GM19455 (cell line): ENCODE results near the gene LGALS7.

ENCODE experiments used
- ATAC-seq: cut with Tn5 transposase; IDR thresholded peaks from one replicate; pipeline ENCODE4 v1.9.1; 2021; ENCODE audit not compliant: unreplicated experiment

LGALS7 gene

DNA sequence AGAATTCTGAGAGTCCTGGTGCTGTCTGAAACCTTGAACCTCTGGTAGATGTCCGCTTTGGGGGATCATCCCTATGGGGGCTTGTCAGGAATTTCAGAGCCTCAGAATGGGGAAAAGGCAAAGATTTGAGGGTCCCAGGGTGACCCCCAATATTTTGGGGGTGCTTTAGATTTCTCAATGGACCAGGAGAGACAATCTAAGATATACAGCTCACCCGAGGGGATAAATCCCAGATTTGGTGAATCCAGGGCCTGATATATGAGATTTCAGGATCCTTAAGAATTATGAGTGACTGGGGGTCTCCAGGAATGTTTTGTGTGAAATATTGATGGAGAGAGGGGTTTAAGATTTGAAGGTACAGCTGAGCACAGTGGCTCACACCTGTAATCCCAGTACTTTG is 32.4 kb downstream of the LGALS7 start:
- no peak for ATAC-seq

DNA sequence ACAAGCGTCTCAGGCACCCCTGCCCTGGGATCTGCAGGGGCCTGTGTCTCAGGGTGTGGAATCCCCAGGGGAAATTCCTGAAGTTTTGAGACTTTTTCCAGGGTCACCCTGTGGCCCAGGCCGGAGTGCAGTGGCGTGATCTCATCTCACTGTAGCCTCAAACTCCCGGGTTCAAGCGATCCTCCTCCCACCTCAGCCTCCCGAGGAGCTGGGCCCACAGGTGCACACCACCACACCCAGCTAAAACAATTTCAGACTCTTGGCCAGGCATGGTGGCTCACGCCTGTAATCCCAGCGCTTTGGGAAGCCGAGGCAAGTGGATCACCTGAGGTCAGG is 33.1 kb downstream of the LGALS7 start:
- ATAC-seq, result no peak

DNA sequence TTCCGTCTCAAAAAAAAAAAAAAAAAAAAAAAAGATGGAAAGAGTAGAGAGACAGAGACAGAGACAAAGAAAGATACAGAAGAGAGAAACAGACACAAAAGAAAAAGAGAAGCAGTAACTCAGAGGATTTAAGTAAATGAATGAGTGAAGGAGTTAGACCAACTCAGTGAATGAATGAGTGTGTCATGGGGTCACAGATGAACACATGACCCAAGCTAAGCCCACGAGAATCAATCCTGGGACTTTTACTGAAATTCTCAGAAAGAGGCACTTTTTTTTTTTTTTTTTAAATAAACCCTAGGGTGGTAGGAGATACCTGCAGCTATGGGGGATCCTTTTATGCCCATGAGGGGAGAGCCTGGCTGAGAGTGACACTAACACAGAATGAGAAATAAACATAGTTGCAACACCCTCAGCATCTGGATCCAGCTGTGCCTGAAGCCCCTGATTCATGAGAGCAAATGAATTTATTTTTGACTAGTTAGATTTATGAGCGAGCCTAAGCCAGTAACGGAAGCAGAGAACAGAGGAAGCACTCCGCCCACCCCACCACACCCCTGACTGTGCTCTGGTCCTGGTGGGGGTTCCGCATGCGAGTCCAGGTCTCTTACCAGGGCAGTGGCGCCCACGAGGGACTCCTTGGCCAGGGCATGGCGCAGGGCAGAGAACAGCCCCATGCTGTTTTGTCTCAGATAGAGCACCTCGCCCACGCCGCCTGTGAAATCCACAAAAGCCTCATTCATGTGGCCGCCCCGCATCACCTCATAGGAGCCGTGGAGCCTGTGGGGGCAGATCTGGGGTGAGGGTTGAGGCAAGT is 33.7 kb downstream of the LGALS7 start:
- ATAC-seq, result no peak

DNA sequence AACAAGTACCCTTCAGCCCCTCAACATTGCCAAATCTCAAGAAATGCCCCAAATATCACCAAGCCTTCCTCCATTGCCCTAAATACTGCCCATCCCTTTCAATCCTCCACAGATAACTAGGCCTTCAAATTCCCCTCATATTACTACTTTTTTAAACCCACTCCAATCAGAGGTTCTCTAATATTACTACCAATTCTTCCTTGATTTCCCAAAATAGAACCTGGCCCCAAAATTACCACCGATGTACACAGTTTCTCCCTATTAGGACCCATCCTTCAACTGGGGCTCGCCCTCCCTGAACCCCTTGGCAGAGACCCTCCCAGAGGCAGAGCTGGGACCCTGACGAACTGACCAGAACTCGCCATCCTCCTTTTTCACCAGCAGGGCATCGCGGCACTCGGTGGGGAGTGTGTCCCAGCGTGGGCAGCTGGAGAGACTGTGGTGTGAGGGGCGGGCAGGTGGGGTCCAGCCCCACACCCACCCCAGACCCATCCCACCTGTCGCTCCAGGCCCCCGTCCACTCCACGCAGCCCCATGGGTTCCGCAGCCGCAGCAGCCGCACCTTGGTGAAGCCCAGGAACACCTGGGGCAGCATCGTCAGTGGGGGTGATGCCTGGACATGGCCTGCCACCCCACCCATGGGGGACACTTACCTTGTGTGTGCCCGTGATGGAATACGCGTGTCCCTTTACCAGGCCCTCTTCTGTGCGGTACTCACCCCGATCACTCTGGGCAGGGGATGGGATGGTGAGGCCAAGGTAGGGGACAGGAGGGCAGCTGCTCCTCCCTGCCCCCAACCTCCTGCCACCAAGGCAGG is 35.2 kb downstream of the LGALS7 start:
- no peak for ATAC-seq

DNA sequence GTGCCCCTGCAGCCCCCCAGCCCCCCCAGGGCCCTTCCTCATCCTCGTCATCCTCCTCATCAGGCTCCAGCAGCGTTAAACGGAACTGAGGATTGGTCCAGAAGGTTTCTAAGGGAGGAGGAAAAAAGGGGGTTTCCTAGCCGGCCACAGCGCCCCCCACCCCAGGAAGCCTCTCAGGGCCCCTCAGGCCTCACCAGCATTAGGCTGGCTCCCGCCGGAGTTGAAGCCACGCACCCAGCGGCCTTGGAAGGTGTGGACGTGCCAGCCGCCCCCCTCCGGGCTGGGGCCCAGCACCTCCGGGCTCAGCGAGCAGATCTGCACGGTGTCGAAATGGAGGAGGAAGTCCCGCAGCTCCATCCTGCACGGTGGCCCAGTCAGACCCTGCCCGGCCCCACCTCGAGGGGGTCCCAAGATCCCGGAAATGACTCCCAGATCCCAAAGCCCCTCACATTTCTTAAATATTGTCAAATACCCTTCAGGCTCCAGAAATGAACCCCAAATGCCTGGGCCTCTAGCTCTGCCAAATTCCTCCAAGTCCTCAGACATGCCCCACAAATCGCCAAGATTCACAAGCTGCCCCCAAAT is 35.9 kb downstream of the LGALS7 start:
- ATAC-seq, result no peak

DNA sequence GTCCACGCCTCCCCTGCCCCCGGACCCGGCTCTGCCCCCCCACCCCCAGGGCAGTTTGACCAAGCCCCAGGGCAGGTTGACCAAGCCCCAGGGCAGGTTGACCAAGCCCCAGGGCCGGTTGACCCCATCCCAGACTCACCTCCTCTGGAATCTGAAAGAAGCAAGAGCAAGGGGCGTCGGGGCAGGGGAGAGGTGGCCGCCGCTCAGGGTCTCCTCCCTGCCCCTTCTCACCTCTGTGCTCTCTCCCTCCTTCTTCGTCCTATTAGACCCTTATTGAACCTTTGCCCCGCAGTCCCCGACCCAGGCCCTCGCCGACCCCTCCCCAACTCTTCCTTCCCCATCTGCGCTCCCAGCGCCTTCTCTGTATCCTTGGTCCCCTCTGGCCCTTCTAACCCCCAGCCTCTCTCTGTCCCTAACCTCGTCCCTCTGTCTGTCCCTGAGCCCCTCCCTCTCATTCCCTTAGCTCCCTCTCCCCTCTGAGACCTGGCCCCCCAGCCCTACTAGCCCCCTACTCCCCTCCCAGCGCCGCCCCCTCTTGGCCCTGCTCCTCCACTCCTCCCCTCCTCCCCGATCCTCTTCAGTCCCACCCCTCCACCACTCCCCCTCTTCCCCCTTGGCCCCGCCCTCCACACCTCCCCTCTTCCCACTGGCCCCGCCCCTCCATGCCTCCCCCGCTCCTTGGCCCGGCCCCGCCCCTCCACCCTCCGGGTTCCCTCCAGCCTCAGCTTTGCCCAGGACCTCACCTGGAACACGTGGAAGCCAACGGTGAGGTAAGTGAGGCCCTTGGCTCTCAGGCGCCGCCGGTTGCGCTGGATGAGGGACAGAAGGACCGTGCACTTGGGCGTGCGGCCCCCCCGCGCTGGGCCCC is 36.7 kb downstream of the LGALS7 start:
- no peak for ATAC-seq

DNA sequence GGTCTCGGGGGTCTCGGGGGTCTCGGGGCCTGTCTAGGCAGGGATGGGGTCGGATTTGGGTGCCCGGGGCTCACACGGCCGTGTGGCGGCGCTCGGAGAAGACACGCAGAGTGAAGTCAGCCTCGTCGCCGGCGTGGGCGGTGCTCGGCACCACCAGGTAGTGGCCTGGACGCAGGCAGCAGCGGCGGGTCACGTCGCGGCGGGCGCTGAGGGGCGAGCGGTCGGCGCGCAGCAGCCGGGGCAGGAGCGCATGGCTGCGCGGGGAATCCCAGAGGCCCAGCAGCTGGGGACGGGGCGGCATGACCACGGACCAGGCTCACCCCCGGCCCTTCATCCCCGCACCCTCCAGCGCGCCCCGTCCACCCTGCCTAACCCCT is 37.3 kb downstream of the LGALS7 start:
- ATAC-seq, result no peak

DNA sequence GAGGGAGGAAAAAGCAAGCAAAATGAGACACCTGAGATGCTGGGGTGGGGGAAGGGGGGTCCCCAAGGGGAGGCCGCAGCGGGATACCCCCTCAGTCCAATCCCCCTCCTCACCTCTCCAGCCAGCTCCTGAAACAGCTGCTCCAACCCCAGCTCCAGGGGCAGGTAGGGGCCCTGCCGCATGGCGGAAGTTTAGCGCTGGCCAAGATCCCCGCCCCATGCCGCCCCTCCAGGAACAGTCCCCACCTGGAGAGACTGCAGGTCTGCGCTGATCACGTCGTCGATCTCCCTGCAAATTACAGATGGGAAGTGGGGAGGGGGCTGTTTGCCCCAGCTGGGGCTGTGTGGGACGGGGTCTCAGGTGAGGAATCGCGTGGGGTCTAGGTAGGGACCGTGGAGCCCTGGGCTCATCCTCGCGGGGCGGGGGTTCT is 38.0 kb downstream of the LGALS7 start:
- ATAC-seq, result no peak

DNA sequence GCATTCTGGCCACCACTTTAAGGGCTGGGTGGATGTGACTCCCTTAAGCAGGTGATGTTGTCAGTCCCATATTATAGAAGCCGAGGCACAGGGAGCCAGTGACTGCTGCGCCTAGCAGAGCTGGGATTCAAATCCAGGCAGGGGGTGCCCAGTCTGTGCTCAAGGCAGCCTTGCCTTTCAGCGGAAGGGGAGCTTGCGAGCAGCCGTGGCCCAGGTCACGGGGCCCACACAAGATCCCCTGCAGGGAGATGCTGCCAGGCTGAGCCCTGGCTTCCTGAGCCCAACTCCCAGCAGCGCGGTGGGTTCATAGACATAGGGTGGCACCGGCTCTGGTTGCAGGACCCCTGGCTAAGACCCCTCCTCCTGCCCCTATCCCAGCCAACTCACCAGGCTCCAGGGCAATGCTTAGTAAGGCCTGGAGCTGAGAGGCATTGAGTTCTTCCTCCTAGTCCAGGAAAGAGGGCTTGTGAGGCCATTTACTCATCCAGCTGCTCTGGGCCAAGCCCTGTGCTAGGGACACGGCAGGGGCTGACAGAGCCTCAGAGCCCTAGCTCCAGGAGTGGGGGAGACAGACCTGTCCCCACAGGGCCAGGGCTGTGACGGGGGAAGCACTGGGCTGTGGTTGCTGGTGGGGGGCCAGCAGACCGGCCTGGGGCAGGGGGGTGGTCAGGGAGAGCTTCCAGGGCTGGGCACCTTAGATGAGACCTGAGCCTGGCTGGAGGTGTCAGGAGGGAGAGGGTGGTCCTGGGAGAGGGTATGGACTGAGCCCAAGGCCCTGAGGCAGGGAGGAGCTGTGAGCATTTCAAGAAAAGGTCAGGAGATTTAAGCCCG is 38.7 kb downstream of the LGALS7 start:
- no peak for ATAC-seq

DNA sequence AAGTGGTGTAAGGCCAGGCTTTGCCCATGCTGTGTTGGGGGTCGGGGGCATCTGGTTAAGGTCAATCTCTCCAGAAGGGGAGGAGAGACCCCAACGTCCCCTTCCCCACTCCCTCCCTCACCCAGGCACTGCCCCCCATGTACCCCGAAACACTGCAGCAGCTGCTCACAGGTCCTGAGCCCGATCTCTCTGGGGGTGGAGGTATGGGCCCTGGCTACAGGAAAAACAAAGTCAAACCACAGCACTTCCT is 39.2 kb downstream of the LGALS7 start:
- no peak for ATAC-seq

DNA sequence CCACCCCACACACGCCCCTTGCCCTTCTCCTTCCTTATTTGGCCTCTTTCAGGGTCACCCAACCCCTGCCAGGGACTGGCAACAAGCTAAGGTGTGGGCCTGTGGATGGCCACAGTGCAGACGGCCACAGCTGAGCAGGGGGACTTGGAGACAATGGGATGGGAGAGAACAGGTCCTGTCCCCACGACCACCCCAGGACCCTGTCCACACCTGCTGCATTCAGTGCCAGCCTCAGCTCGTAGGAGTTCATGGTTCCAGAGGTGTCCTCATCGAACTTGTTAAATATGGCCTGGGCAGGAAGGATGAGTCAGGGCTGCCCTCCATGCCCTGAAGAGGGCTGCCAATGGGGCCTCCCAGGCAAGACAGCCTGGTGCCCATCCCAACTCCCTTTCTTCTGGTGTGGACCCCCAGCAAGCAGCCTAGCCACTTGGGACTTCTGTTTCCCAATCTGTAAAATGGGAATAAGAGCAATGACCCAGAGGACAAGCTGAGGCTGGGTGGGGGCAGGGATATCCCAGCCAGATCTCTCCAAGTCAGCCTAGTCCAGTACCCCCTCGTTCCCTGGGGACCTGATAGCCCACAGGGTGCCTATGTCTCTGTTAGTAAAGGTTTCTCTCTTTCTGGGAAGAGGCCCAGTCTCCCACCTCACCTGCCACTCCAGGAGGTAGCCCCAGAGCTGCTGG is 39.7 kb downstream of the LGALS7 start:
- no peak for ATAC-seq

DNA sequence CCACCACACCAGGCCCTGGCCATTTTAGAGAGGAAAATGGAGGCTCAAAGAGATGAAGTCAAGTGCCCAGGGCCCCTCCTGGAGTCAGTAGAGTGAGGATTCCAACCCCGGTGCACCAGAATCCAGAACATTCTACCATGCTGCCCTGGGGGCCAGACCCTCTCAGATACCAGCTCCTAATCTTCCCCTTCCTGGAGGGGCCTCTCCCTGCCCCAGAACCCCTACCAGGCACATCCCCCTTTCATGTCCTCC is 40.1 kb downstream of the LGALS7 start:
- ATAC-seq, result no peak

DNA sequence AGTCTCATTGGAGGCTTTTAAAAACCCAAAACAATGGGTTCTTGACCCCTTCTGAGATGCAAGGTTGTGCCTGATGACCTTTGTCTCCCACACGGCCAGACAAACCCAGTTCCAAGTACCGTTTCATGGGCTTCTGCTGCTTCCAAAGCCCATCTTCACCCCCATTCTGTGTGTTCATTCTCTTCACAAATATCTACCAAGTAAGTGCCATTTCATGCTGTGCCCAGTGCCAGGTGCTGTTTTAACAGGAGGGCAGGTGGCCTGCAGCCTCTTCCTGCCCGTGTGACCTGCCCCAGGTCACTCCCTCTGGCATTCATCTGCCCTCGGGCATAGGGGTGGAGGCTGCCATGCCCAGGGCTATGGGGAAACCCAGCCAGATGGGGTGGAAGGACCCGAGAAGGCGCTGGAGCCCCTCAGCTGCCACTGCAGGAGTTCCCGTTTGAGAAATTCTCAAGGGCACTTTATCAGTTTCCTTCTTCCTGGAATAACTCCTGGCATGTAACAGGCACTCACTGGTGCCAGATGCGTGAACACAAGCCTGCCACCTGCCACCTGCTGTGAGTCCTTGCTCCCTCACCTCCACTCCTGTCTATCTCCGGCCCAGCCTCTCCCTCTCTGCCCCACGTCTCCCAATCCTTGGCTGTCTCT is 41.5 kb downstream of the LGALS7 start:
- no peak for ATAC-seq

DNA sequence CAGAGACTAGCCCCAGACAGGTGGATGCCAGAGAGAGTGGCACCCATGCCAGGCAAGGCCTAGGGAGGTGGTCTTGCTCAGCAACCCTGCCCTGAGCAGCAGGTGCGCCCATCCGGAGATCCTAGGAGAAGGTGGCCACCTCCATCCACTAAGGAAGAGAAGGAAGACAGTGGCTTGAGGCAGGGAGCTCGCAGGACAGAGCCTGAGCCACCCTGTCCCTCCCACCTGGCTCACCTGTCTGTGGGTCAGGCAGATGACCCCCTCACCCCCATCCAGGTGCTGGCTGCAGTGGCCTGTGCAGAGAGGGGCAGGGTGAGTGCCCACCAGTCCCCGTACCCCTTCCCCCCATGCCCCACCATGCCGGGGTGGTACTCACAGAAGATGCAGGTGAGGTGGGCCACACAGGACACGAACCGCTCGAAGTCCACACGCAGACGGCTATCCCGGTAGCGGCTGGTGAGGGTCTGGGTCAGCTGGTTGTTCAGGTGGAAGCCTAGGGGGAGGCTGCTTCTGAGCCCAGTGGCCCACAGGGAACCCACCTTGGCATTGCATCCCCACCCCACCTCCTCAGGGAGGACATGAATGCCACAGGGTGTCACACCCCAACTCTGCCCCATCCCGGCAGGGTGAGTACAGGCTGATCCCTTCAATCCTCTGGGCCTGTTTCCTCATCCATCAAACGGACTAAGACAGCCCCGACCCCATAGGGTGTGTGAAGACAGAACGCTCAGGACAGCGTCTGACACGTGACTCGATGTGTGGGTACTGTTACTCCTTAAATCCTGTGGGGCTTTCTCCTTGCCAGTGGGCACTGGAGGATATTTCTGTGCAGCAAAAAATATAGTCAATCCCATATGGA is 42.4 kb downstream of the LGALS7 start:
- ATAC-seq, result no peak

DNA sequence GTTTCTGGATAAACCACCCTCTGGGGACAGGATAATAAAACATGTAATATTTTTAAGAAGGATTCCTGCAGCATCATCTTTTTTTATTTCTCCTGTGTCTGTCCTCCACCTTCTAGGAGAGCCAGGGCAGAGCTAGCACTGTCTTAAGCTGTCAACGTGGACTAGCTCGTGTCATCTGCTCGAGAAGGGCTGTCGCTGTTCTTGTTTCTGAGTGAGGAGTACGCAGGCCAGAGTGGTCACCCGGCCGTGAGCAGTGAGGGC is 42.9 kb downstream of the LGALS7 start:
- ATAC-seq, result no peak

DNA sequence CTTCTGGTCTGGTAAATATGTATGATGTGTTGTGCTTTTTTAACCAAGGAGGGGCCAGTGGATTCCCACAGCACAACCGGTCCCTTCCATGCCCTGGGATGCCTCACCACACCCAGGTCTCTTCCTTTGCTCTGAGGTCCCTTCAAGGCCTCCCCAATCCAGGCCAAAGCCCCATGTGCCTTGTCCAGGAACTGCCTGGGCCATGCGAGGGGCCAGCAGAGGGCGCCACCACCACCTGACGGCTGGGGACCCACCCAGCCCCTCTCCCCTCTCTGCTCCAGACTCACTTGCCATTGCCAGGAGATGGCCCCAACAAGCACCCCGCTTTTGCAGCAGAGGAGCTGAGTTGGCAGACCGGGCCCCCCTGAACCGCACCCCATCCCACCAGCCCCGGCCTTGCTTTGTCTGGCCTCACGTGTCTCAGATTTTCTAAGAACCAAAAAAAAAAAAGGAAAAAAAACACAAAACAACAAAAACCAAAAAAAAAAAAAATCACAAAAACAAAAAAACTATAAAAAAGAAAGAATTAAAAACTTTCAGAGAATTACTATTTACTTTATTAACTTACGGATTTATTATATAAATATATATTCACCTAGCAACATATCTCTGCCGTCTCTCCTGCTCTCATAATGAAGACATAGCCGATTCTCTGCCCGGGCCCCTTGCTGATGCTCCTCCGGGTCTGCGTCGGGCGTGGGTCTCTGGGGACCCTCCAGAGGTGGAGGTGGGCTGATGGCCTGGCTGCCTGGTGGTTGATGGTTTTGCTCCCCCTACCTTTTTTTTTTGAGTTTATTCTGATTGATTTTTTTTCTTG is 43.5 kb downstream of the LGALS7 start:
- no peak for ATAC-seq

DNA sequence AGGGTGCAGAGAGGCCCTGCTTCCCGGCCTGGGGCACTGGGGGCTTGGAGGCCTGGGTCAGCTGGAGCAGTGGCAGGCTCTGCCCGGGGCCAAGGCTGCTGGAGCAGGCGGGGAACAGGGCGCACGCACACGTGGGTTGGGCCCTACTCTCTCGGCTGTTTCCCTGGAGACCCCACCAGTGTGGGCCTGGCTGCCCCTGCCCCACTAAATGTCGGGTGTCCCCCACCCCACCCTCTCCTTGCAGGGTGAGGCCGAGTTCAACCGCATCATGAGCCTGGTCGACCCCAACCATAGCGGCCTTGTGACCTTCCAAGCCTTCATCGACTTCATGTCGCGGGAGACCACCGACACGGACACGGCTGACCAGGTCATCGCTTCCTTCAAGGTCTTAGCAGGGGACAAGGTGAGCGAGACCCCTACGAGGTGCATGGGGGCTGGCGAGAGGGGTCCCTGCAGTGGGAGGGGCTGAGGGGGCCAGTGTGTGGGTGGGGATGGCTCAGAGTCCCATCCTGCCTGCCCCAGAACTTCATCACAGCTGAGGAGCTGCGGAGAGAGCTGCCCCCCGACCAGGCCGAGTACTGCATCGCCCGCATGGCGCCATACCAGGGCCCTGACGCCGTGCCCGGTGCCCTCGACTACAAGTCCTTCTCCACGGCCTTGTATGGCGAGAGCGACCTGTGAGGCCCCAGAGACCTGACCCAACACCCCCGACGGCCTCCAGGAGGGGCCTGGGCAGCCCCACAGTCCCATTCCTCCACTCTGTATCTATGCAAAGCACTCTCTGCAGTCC is 44.4 kb downstream of the LGALS7 start:
- ATAC-seq, result no peak
